HG02678 (cell line): ENCODE measurements around the gene CASP7.

ENCODE experiments used
- ATAC-seq: cut with Tn5 transposase; IDR thresholded peaks from one replicate; pipeline ENCODE4 v1.9.1; 2021; ENCODE audit warnings: mild to moderate bottlenecking, moderate library complexity; ENCODE audit not compliant: unreplicated experiment

Gene CASP7

DNA sequence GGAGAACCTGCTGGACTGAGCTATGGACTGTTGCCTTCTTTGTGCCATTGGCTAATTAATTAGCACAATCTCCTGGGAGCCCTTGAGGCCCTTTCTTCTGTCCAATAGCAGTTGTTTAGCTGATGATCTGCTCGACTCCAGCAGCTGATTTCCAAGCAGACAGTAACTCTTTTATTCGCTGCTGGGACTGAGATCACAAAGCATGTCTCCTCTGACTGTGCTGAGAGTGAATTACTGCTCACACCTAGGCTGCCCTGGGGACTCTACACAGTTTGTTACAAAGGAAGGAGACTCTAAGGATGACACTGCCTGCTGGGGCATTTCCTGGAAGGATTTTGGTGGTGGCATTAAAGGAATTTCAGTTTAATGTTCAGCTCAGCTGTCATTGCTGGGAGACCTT lies 31.4 kb downstream of the CASP7 start:
- no peak for ATAC-seq

DNA sequence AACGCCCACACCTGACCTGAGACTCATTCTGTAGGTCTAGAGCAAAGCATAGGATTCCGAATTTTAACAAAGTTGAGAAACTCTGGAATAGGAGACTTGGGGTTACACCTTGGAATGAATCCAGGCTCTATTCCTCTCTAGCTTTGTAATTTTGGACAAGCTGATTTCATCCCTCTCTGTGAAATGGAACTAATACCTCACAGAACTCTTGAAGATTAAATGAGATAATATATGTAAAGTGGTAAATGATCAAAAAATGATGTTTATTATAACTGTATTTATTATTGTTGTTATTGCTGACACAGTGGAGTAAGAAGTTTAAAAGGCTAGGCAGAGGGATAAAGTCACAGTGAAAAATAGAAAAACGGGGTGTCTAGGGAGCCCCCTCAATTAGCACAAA lies 32.3 kb downstream of the CASP7 start:
- ATAC-seq, result no peak

DNA sequence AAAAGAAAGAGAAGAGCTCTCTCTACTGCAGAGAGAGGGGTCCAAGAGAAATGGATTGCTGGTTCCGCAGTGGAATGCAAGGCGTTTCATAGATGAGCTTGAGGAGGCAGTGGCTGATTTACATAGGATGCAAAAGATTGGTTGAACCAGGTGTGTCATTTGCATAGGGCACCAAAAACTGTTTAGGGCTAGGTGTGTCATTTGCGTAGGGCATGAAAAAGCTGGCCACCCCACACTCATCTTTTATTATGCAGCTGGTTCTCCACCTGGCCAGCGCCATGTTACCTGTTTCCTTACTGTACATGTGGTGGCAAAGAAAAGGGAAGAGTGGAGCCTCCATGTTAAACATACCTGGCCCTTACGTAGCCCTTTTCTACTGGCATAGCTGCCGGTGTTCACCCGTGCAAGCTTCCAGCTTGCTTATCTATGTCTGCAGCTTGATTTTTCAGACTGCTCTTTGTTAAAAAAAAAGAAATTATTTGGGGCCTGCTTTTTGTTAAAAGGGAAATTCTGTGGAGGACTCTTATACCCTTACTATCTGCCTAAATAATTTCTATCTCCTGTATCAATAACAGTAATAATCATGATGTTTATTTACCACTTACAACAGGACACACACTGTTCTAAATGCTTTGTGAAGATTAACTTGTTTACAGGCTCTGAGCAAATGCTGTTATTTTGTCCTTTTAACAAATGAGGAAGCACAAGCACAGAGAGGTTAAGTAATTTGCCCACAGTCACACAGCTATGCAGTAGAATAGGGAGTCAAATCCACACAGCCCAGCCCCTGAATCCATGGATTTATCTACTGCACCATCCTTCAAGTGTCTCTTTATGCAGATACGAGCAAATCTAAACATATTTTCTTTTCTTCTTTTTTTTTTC lies 33.3 kb downstream of the CASP7 start:
- no peak for ATAC-seq

DNA sequence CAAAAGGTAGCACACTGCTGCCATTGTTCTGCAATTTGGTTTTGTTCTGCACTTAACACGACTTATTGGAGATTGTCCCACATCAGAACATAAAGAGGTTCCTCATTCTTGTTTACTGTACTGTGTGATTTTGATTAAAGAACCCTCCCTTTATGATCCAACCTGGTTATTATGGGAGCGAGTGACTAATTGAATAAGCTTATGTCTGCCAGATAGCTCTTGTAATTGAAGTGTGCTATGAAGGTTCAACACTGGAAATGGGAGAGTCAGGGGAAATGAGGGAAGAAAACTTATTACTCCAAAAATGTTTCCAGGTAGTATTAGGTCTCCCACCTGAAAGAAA lies 33.9 kb downstream of the CASP7 start:
- no peak for ATAC-seq

DNA sequence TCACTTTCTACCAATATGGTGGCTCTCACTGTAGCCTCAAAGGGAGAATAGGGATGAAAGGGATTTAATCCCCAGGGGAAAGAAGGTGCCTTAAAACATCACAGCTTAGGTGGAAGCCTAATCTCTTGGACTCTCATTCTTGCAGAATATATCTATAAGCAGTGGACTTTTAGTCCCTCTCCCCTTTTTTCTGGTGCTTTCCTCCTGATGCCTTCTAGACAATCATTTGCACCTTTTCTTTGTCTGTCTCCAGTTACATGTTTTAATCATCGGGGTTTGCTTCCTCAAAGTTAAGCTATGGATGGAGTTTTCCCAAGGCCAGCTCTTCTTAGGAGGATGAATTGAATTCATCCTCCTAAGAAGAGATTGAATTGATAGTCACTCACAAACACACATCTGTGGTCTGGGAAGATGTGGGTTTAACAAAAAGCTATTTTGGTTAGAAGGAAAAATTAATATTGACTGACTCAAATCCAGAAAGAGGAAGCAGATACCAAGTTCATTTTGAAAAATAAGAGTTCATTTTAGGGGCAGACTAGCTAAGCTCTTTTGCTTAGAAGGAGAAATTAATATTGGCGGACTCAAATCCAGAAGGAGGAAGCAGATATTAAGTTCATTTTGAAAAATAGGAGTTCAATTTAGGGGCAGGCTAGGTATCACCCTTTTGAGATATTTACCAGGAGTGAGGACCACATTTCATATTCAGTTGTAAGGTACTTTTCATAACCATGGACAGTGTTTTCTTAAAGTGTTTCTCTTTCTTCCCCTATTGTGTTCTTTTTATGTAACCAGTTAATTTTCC lies 36.6 kb downstream of the CASP7 start:
- ATAC-seq, result no peak

DNA sequence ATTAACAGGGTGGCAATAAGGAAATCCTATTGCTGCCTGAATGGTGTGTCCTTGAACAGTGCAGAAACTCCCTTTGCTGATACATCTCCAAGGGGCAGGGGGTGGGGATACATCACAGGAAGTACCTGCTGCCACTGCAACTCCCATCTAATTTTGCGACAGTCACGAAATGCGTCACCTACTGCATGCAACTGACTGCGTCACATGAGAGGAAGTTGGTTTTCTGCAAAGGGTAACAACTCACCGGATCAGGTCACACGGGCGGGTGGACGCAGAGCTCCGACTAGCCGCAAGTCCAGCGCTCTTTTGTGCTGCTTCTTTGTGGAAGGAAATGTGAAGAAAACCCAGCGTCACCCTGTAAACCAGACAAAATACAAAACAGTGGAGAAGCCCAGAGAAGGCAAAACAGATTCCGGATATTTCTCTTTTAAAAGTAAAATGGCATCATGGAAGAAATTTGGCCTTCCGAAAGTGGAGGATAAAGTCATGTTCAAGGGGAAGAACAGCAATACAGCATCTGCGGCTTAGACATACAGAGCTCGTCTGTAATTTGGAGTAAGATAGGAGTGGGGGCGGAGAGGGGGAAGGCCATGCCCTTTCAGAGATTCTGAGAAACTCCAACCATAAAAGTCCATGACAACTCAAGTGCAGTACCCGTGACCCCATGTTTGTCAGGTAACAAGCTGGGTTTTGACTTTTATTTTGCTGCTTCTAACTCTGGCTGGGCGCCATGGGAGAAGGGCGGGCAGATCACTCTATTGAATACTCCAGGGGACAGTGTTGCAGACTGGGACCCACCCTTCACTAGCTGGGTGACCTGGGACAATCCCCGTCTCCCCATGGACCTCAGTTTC lies 39.5 kb downstream of the CASP7 start:
- ATAC-seq, result no peak

DNA sequence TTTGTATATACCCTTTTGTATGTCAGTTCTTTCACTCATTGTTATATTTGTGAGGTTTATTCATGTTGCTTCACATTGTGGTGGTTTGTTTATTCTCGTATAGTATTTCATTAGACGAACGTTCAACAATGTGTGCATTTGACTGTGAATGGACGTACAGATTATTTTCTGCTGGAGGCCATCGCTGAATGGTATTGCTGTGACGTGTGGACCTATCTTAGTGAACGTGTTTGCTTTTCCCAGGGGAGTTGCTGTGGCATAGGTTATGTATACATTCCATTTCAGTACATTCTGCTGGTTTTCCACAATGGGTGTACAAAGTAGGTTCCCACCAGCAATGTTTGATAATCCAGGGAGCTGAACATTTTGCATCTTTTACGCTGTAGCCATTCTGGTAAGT lies 40.7 kb downstream of the CASP7 start:
- no peak for ATAC-seq

DNA sequence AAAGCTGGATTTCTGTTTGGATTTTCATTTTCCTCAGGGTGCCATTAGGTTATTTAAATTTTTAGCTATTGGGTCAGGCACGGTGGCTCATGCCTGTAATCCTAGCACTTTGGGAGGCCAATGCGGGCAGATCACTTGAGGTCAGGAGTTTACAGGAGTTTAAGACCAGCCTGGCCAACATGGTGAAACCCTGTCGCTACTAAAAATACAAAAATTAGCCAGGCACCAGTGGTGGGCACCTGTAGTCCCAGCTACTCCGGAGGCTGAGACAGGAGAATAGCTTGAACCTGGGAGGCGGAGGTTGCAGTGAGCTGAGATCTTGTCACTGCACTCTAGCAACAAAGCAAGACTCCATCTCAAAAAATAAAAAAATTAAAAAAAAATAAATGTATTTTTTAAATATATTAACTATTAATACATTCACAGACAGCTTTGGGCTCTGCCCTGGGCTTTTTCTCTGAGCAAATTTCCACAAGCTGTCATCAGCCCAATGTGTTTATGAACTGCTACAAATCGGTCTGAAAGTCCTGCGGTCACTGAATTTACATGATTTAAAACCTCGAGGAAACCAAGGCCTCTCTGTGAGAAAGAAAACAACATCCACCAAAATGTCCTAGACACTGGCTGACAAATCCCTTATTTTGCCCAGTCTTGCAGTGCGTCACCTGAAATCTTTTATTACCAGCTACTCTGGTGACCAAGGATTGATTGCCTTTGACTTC lies 52.6 kb downstream of the CASP7 start:
- ATAC-seq, result no peak

DNA sequence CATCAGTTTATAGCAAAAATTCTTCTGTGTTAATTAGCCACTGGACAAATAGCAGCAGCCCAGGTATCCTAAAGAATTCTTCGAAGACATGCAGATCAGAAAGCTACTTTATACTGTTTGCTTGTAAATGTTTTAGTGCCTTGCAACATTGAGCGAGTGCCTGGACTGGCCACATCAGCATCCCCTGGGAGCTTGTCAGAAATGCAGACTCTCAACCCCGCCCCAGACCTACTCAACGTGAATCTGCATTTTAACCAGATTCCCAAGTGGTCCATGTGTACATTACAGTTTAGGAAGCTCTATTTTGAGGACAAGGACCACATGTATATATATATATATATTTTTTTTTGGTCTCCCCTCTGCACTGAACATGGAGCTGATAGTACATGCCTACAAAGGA lies 53.3 kb downstream of the CASP7 start:
- ATAC-seq, result no peak

DNA sequence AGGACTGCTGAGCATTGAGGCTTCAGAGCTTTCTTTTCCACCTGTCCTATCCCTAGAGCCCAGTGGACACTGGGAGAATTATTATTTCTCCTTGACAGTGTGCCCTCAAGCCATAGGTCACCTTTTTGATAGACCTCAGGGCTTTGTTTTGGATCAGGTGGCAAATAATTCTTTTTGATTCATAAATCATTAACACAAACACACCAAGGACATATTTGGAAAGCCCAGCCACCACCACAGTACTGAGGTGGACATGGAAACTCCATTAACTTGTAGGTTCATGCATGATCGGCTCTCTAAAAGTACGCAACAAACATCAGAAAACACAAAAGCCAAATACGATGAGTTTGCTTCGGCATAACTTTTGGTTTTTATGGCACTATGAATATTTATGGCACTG lies 53.9 kb downstream of the CASP7 start:
- no peak for ATAC-seq

DNA sequence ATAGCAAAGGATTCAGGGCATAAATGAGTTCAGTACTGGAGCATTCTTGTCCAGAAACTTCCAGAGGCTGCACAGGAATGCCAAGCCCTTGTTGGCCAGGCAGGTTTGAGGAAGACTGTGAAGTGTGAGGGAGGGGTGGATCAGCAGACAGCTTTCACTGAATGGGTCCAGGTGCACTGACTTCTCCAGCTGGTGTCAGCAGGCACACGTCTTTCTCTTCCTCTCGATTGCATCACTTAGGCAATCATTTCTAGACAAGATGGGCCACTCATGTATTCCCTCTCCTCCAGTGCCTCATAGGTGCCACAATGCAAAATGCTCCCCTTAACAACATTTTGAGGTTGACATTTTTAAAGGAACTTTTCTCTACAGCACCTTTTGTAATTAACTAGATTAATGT lies 56.2 kb downstream of the CASP7 start:
- ATAC-seq, result peak; percentile 86

DNA sequence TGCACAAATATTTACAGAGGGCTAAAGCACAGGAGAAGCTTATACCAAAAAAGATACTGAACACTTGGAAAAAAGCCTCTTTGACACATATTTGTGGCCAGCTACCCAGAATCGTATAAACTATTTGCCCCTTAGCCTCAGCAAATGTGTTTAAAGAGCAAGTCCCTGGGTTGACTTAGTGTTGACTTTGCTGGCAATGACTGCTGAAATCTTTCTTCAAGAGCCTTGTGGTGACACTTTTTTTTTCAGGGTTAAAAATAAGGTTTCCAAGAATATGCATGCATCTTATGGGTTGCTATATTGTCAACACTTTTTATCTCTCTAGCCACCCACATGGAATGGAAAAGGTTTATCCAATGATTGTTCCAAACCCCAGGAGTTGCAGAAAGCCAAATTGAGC lies 56.9 kb downstream of the CASP7 start:
- ATAC-seq, result no peak

DNA sequence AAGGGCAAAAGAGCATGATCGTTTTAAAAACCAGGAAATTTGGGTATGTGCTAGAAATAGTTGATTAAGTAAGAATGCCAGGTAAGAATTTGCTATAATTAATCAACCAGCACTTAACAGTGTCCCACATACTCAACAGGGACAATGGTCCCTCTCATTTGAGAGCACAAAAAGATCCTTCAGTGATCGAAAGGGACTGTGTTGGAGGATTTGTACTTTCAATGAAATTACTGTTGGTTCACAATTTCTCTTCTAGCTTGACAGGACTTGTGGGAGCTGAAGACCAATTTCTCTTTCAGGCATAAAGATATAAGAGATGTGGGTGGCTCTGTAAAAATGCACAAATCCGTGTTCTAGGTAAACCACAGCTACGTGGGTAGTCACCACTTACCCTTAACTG lies 59.3 kb downstream of the CASP7 start:
- ATAC-seq, result no peak

DNA sequence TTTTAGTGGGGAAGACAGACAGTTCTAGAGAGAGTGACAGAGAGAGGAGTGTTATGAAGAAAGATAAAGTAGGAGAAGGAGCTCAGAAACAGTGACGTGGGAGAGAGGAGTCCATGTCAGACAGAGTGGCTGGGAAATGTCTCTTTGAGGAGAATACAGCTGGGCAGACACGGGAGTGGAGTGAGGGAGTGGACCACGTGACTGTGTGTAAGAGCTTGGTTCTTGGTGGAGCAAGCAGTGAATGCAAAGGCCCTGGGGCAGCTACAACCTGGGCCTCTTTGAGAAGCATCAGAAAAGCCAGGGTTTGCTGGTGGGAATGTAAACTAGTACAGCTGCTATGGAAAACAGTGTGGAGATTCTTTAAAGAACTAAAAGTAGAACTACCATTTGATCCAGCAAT lies 59.9 kb downstream of the CASP7 start:
- ATAC-seq, result no peak

DNA sequence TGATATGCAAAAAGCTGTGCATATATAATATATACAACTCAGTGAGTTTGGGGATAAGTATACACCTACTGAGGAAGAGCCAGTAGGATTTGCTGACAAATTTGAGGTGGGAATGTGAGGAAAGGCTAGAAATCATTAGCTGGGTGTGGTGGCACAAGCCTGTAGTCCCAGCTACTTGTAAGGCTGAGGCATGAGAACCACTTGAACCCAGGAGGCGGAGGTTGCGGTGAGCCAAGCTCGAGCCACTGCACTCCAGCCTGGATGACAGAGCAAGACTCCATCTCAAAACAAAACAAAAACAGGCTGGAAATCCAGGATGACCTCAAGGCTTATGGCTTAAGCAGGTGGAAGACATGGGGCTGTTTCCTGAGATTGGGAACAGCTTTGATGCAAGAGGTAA lies 61.1 kb downstream of the CASP7 start:
- ATAC-seq, result no peak

DNA sequence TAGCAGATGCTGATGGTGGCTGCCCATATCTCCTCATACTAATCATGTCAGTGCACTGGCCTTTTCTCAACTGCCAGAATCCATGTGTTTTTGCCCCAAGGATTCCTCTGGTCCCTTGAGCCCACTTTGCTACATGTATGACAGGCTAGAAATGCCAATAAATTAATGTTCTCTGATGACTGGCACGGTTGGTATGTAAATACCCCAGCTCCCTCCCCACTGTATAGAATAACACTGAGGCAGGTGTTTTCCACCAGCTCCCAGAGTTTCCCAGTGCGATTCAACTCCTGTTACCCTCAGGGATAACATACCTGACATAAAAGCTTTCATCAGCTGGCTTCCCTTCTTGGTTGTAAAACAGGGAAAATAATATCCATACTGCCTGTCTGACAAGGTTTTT lies 62.8 kb downstream of the CASP7 start:
- no peak for ATAC-seq

DNA sequence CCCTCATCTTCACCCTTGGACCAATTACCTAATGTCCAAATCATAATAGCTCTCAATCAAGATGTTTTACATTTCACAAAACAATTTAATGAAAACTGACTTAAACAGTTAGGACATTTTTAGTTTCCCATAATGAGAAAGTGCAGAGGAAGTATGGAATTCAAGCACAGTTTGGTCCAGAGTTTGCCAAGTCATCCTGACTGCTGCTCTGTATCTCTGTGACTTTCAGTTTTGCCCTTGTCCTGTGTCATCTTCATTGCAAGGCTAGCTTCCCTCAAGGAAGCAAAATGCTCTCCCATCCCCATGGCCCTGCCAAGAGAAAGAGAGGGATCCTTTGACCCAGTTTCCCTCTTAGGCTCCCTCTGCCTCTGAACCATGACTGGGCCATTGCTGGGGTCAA lies 63.9 kb downstream of the CASP7 start:
- ATAC-seq, result no peak

DNA sequence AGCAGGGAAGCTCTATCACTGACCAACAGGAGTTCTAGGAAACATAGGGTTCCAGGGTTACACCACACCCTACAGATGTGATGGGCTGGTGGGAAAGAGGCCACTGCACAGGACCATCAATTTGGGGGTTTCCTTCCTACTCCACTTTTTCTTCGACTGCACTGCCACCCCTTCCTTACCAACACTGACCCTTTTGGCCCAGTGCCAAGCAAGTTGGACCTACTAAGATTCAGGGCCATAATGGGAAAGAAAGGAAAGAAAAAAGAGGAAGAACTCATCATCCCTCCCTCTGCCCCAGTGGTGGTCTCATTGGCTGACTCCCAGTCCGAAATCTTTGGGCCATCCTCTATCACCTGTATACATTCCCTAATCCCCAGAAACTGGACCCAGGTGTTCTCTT lies 65.7 kb downstream of the CASP7 start:
- ATAC-seq, result no peak

DNA sequence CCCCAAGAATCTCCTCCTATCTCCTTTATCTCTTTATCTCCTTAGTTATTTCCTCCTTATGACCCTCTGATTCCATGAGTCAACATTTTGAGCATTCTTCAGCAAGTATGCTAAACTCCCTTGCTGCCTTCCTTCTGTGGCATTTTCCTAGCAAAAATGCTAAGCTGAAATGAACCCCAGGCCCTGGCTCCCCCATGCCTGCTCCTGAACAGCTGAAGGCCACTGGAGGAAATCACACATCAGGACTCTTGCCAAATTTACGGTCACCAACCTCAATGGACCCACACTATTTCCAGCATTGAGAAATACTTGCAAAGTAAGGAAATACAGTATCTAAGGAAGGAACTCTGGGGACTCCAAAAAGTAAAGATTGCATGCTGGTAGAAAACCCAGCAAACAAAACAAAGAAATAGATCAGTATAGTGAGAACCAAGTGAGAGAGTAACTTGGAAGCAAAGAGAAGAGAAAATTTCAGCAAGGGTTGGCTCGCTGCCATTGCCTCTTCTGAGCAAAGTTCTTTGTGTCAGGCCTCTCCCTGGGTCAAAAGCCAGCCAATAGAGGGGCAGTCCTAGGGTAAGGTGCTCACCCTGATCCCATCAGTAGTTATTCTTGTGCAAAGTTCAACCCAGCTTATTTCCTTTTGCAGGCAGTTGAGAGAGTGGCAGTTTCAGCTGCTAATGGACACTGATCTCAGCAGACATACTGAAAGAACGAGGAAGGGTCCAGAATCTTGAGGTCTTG lies 66.7 kb downstream of the CASP7 start:
- no peak for ATAC-seq

DNA sequence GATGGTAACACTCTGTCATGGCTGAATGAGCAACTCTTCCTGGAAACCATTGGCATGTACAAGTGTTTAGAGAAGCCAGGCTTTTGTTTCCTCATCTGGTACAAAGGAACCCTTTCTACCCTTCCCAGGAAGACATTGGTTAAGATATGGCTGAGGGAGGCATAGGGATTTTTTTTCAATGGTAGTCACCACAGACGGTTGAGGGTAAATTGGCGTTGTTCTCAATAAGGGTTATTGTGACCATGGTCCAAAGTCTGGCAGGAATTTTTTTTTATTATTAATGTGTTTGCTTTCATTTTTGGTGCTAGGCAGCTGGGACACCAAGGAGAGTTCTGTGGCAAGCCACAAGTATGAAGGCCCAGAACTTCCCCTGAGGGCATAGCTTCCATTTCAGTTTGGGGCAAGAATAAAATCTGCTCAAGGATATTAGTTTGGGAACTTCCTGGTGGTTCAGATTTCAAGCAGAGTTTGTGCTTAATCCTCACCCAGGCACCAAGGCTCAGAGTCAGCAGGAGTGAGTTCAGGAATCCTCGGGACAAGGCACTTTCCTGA lies 71.5 kb downstream of the CASP7 start, which contains the start of gene PLEKHS1:
TSS of gene PLEKHS1 (plus strand) at position 502 of the 552 bp plus-strand sequence. CDS start 3,596 bp downstream, outside the sequence.
- ATAC-seq, result no peak
